ENCODE results near the gene GOLGB1.

DNA sequence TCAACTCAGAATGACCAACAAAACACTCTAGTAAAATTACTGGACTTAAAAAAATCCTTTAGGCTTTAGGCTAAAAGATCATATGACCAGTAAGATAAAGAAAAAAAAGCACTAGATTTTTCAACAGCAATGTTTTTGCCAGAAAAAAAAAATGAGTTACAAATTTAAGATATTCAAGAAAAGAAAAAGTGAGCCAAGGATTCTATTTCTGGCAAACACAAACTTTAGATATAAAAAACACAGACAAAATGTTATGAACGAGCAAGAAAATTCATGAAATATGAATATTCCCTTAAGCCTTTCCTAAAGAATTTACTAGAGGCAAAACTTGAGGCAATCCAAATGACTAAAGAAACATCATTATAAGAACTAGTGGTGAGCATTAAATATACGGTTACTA, 8.6 kb downstream of the GOLGB1 start:
- TF ChIP-seq, protein P1, sequence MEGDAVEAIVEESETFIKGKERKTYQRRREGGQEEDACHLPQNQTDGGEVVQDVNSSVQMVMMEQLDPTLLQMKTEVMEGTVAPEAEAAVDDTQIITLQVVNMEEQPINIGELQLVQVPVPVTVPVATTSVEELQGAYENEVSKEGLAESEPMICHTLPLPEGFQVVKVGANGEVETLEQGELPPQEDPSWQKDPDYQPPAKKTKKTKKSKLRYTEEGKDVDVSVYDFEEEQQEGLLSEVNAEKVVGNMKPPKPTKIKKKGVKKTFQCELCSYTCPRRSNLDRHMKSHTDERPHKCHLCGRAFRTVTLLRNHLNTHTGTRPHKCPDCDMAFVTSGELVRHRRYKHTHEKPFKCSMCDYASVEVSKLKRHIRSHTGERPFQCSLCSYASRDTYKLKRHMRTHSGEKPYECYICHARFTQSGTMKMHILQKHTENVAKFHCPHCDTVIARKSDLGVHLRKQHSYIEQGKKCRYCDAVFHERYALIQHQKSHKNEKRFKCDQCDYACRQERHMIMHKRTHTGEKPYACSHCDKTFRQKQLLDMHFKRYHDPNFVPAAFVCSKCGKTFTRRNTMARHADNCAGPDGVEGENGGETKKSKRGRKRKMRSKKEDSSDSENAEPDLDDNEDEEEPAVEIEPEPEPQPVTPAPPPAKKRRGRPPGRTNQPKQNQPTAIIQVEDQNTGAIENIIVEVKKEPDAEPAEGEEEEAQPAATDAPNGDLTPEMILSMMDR (conservative IDR thresholded peaks at IDR 0.05; ENCODE audit: low read length), result no peak
- TF ChIP-seq EZH2phosphoT487 (IDR thresholded peaks at IDR 0.05; ENCODE audit: borderline replicate concordance), result no peak

Data from Loucy (cell line).